Suprapubic skin (tissue), 4 donors: Measurements from ENCODE around the gene GHDC. TPM values are rescaled to one million over a fixed set of nuclear protein-coding genes. Genes with fewer than 3 reads are reported as not detected.
"Not testable (repeated sequence)": the region's sequence is repeated elsewhere in the genome, so short reads cannot be mapped to it uniquely, and the experiment has no call there.

ENCODE experiments used
- DNase-seq, 2 donors: peaks; one replicate each; pipeline ENCODE4 v3.0.0-alpha.2; 2019; ENCODE audit warnings: low spot score in 2 of 2
- H3K27ac ChIP-seq: fragments of 200-600 bp; sonication (generic); one replicate; pipeline ENCODE4 v1.5.1; 2019
- H3K27me3 ChIP-seq: fragments of 200-600 bp; sonication (generic); one replicate; pipeline ENCODE4 v1.5.1; 2019
- H3K36me3 ChIP-seq: fragments of 200-600 bp; sonication (generic); one replicate; pipeline ENCODE4 v1.5.1; 2019
- H3K4me1 ChIP-seq: fragments of 200-600 bp; sonication (generic); one replicate; pipeline ENCODE4 v1.5.1; 2019
- H3K4me3 ChIP-seq: fragments of 200-600 bp; sonication (generic); one replicate; pipeline ENCODE4 v1.5.1; 2019; ENCODE audit warnings: mild to moderate bottlenecking
- H3K9me3 ChIP-seq: fragments of 200-600 bp; sonication (generic); one replicate; pipeline ENCODE4 v1.5.1; 2019
- CTCF ChIP-seq, 2 donors: fragments of 200-600 bp in 1 of 2; fragments of 450-650 bp in 1 of 2; sonication (generic) in 1 of 2; IDR thresholded peaks; one replicate each; pipeline ENCODE4 v1.5.1; 2016 to 2019; ENCODE audit warnings: antibody characterized with exemption in 2 of 2, mild to moderate bottlenecking in 1 of 2, moderate library complexity in 1 of 2
- EP300 ChIP-seq: sonication (generic); formaldehyde crosslinking; IDR thresholded peaks from one replicate; pipeline ENCODE4 v1.6.1; 2017; ENCODE audit warnings: antibody characterized with exemption
- POLR2A ChIP-seq, 2 donors: fragments of 450-650 bp; IDR thresholded peaks; one replicate each; pipeline ENCODE4 v1.6.1; 2017; ENCODE audit warnings: antibody characterized with exemption in 2 of 2, mild to moderate bottlenecking in 2 of 2, moderate library complexity in 2 of 2
- POLR2AphosphoS5 ChIP-seq, 3 donors: sonication (generic); formaldehyde crosslinking; IDR thresholded peaks; one replicate each; pipeline ENCODE4 v1.6.1; 2017; ENCODE audit warnings: antibody characterized with exemption in 3 of 3
- WGBS: methylation state at CpG from one replicate; pipeline ENCODE4 v1.1.5; 2018; 5-methylcytosine and 5-hydroxymethylcytosine counted together
- total RNA-seq, 4 donors: library from RNA; depleted of rRNA; stranded (reverse); fragments of >200 nt; gene quantifications; one replicate each; pipeline ENCODE4 v1.1.0, GENCODE V29; 2016

GHDC gene
- total RNA-seq, 4 donors from 2014 or later = 14.6 to 22.8 (median 18.7) TPM

GRCh38 chr17:42141382-42141781, 52.9 kb downstream of the GHDC start:
- Histone ChIP-seq H3K27me3 (no peaks in the 10 kb centered on the region), H3K4me3 (no peak overlapping the region), H3K27ac (no peak overlapping the region), H3K4me1 (peaks cover 37% of the 10 kb centered on the region), H3K36me3 (peaks cover 20% of the 10 kb centered on the region), H3K9me3 (no peaks in the 10 kb centered on the region)
- 70% methylated on average over 8 of the region's 8 CpGs for WGBS
- DNase-seq = no peak
- no peak for TF ChIP-seq POLR2A (IDR thresholded peaks at IDR 0.05)
- no peak for TF ChIP-seq EP300
- no peak for TF ChIP-seq POLR2AphosphoS5 (IDR thresholded peaks at IDR 0.05)
- no peak for TF ChIP-seq CTCF (IDR thresholded peaks at IDR 0.05)

- H3K4me1 ChIP-seq = peaks cover 44% of the 10 kb centered on the region
- not testable (repeated sequence) for DNase-seq, H3K27ac ChIP-seq, H3K27me3 ChIP-seq, H3K9me3 ChIP-seq, H3K4me3 ChIP-seq
- peaks cover 22% of the 10 kb centered on the region for H3K36me3 ChIP-seq
- 96% methylated on average over 7 of the region's 7 CpGs for WGBS
Observed at GRCh38 chr17:42140690-42141089, 53.6 kb downstream of the GHDC start.

Other genes with a start within 250 kb of the GHDC start
- gene CNP, start 227.7 kb downstream of the GHDC start, total RNA-seq = 10 to 100 TPM; 44.3 to 55.1 (median 47.3) TPM
- gene DNAJC7, start 177.1 kb downstream of the GHDC start, total RNA-seq = 10 to 100 TPM; 57.5 to 82.6 (median 60.2) TPM
- gene NKIRAS2, start 174.4 kb downstream of the GHDC start, total RNA-seq = 10 to 100 TPM; 33.7 to 52.5 (median 43.9) TPM
- gene C17orf113, start 143.9 kb downstream of the GHDC start, total RNA-seq = 1 to 10 TPM in 2 of 4 donors, under 1 TPM in 2; 0.60 to 2.3 (median 1.4) TPM
- 1 to 10 TPM in 1 of 4 donors, under 1 TPM in 3; 0.47 to 1.9 (median 0.68) TPM for gene ZNF385C, start 96.0 kb downstream of the GHDC start, total RNA-seq
- 10 to 100 TPM in 3 of 4 donors, 1 to 10 TPM in 1; 8.2 to 14.2 (median 11.9) TPM for gene DHX58, start 81.8 kb downstream of the GHDC start, total RNA-seq
- 100 to 1,000 TPM in 1 of 4 donors, 10 to 100 TPM in 3; 36.3 to 107 (median 57.1) TPM for gene KAT2A, start 73.1 kb downstream of the GHDC start, total RNA-seq
- gene HSPB9, start 71.7 kb downstream of the GHDC start, total RNA-seq = under 1 TPM in 2 of 4 donors, not detected in 2; 0.31 to 0.48 TPM
- gene RAB5C, start 39.5 kb downstream of the GHDC start, total RNA-seq = 100 to 1,000 TPM in 1 of 4 donors, 10 to 100 TPM in 3; 94.4 to 105 (median 96.8) TPM
- not detected for gene KCNH4, start 13.4 kb downstream of the GHDC start, total RNA-seq
- not detected for gene HCRT, start 9.0 kb downstream of the GHDC start, total RNA-seq
- gene STAT5B, start 81.9 kb upstream of the GHDC start, total RNA-seq = 100 to 1,000 TPM in 1 of 4 donors, 10 to 100 TPM in 3; 52.7 to 105 (median 57.6) TPM
- 10 to 100 TPM; 32.1 to 56.0 (median 45.6) TPM for gene STAT5A, start 94.0 kb upstream of the GHDC start, total RNA-seq
- gene STAT3, start 193.9 kb upstream of the GHDC start, total RNA-seq = 100 to 1,000 TPM; 144 to 174 (median 152) TPM
- gene CAVIN1, start 228.8 kb upstream of the GHDC start, total RNA-seq = 100 to 1,000 TPM; 153 to 224 (median 182) TPM